GM11168 (cell line): ENCODE measurements around the gene LMF2.

Source experiments
- in situ Hi-C: fragments of 300-500 bp; cut with MboI; formaldehyde crosslinking; loops from one replicate; pipeline ENCODE4 v1.12.0; 2022; ENCODE audit warnings: low sequenced_read_pairs; ENCODE audit not compliant: unreplicated experiment

LMF2 gene

DNA sequence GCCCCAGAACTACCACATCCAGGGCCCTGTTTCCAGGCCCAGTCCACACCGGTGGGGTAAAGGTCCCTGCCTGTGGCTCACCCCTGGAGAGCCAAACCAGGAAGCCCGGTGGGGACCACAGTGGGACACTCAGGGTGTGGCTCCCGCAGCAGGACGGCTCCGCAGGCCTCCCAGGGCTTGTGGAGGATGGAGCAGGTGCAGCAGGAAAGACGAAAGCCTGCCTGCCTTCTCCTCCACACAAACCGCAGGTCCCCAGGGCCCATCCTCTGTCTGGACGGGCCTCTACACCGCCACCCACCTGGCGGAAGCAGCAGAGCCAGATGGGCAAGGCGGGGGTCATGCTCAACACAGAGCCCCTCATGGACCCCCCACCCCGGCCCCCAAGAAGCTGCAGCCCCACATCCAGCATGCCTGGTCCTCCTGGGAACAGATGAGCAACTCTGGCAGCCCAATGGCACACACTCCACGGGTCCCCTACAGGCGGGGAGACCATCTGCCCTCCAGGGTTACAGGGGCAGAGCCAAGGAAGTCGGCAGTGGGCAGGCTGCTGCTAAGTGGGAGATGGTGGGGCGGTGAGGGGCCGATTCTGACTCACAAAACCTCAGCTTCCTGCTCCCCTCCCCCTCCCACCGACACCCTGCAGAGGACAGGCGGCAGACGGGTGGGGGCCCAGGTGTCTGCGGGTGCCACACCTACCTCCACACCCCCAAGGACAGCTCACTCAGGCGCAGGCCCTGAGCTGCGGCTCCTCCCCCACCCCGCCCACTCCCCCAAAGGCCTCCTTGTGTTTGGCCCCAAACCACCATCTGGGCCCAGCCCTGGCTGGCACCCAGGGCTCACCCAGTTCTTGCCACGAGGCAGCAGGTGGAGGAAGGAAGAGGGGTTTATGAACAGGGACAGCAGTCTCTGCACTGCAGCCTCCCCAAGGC, 37.9 kb downstream of the LMF2 start:
- in situ Hi-C loops, result no loop called here

DNA sequence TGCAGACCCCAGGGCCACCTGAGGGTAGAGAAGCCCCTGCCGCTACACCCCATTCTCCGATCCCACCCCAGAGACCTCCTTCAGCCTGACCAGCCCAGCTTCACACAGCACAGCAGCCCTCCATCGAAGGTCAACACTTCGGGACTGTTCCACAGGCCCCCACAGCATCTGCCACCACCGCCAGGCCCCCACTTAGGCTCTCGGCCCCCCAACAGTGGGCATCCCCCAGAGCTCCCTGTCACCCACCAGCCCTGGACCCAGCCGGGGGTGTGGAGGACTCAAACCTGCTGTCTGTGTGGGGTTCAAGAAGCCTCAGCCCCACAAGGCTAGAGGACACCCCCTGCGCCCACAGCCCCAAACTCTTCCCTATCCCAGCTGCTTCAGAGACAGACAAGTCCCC, 38.9 kb downstream of the LMF2 start:
- in situ Hi-C loops, result no loop called here

DNA sequence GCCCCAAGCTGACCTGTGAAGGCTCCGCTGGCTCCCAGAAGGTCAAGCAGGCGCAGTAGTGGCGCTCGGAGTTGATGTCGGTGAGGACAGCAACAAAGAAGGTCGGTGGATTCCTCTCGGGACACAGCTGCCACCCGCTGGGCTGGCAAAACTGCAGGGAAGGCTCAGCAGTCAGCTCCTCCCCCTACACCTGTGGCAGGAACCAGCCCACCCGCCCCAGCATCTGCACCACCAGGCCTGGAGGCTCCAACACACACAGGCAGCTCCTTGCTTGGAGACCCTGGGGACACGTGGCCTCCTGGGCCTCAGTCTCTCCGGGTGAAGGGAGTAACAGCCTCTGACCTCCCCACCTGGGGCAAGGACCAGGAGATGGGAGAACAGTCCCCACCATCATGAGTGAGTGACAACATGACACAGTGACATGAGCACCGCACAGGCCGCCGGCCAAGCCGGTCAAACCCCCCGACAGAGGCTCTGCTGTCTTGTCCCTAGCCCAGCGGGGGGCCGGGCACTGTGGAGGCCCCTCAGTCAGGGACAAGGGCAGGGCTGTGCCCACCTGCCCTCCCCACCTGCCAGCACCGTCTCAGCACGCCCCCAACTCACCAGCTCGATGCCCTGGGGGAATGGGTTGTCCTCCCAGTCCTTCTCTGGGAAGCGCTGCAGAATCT, 39.6 kb downstream of the LMF2 start:
- in situ Hi-C loops, result no loop called here

DNA sequence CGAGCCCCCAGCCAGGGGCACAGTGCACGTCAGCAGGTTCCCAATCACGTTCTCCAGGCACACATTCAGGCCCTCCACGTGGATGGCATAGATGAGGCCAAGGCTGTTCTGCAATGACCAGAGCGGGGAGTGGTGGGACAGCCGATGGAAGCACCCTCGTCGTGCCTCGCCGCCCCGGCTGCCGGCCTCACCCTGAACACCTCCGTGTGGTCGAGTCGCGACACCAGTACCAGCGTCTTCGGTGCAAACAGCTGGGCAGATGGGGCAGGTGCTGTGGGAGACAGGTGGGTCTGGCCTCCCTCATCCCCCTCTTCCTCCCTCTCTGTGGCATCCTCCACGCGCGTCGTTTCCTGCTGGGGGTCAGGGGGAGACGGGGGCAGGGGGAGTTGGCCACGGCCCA, 40.2 kb downstream of the LMF2 start:
- in situ Hi-C loops, result no loop called here

DNA sequence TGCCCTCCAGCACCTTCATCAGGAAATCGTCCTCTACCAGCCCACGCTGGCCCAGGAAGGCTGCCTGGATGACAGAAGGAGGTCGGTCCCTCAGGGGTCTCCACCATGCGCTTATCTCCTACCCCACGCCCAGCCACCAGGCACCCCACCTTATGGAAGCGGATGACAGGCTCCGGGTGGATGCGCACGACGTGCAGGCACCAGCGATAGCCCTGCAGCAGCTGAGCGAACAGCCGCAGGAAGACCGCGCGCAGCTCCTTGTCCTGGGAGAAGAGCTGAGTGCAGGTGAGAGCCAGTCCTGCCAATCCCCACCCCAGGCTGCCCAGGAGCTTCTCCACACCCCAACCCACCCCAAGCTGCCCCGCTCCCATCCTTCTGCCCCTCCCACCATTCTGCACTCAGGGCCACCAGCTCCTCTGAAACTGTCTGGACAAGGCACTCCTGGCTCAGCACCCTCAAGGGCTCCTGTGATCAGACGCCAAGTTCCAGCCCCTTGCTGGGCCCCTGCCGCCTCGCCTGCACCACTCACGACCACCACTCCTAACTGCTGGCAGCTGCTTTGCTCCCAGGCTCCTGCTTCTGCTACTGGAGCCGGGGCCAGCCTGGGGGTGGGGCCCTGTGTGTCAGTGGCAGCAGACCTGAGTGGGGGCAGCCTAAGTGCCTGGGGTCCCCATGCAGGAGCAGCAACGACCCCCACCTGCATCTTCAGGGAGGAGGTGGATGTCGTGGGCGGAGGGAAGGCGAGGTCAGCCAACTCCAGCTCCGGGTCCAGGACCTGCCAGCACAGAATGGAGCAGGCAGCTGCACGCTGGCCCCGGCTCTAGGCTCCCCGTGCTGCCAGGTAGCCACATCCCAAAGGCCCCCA, 42.2 kb downstream of the LMF2 start:
- in situ Hi-C loops, result no loop called here

DNA sequence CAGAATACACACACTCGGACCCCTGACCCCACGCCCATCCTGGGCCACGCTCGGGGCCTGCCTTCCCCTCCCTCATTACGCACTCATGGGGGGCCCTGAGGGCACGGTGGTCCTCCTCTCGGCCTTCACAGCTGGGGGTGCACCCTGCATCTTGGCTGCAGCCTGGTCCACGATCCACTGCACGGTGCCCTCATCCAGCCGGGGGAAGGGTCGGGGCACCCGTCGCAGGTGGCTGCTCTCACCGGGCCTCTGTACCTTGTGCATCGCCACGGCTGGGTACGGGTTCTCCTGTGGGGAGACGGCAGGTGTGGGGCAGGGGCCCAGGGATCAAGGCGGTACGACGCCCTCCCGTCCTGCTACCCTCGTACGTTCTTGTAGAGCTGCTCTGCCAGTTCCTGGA, 43.1 kb downstream of the LMF2 start:
- in situ Hi-C loops, result no loop called here

DNA sequence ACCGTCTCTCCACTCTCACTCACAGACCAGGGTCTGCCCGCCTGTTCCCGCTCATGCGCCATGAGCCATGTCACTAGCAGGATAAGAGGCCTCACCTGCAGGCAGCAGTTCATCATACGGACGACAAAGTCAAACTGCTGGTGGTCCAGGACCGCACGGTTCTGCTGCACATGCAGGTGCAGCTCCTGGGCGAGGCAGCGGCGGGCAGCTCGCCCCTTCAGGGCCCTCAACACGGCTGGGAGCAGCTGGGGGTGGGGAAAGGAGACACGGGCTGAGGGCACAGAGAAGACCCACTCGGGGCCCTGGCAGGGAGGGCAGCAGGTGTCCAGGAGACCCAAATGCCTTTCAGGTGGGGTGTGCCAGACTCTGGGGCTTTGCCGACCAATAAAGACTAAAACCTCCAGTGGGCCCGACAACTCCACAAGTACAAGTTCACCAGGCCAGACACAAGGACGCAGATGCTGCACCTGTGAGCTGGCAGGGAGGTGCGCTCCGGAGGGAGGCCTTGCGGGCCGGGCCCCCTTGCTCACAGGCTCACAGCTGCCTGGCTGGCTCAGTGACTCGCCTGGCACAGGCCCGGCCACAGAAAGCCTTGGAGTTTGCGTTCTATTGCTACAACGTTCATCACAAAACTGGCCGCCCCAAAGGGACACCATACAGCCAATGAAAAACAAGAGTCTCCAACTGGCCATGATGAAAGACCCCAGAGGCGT, 44.2 kb downstream of the LMF2 start:
- in situ Hi-C loops, result no loop called here

DNA sequence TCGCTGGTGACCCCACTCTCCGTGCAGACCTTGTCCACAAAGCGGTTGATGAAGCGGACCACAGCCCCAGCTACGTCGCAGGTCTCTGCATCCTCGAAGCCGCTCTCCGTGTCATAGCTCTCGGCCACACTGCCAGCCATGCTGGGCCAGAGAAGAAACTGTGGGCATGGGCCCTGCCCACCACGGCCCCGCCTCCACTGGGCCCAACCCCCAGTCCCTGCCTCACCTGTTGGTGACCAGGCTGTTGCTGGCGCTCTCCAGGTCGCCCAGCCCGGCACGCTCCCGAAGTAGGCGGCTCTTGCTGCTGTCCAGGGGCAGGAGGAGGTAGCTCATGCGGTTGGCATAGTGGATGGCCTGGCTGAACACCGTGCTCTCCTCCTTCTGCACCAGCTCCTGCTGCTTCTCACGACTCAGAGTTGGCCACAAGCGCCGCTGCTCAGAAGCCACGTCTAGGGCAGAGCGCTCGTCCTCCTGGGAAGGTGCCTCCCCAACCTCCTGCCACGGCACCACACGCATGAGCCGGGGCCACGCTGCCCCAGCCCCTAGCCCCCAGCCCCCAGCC, 45.4 kb downstream of the LMF2 start:
- in situ Hi-C loops, result no loop called here

DNA sequence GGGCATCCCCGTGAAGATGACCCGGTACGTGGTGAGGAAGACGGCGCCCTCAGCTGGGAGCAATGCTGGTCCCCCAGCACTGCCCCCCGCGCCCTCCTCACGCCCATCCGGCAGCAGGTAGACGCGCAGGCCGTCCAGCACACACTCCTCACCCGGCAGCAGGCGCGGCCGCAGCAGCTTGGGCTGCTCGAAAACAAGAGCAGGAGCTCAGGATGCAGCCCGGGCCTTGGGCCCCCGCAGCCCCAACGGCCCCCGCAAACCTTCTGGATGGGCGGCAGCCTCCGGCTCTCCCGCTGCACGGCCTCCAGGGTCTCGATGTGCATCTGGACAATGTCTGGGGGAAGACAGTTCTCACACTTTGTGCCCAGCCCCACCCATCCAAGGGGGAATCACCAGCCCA, 46.0 kb downstream of the LMF2 start:
- in situ Hi-C loops, result no loop called here

DNA sequence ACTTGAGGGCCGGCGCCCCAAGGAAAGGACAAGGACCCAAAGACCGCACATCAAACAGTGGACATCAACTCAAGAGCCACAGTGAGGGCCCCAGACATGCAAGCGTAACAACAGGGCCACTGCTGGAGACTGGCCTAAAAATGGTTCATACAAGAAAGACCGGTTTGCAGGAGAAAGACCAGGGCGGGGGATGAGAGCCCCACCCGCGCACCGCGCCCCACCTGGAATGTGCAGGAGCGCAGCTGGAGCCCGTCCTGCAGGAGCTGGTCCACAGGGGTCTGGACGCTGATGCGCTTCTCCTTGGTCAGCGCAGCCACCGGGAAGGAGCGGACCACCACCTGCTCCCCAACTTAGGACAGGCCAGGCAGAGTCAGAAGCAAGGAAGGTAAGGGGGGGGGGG, 46.6 kb downstream of the LMF2 start:
- in situ Hi-C loops, result no loop called here

DNA sequence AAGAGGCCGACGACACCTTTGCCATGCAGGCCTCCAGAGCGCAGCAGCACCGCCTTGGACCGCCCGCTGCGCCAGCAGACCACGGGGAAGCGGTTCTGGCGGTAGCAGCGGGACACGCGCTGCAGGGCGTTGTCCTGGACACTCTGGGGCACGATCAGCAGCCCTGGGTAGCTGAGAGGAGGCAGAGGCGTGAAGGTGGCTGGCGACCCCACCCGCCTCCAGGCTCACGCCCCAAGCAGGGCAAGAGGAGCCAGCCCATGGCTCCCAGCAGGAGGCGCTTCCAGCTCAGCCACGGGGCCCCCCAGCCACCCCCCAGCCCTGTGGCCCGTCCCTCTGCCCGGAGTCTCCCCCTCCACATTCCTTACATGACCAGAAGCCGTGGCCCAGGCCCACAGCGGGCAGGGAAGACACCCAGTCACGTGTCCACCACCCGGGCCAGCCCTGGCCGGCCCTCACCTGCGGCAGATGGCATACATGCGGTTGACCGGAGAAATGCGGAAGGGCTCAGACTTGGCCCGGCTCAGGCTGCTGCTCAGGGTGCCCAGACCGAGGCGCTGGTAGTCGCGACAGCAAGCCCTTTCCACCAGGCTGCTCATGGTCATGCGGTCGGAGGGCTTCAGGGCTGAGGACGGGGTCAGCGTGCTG, 47.9 kb downstream of the LMF2 start:
- in situ Hi-C loops, result no loop called here

DNA sequence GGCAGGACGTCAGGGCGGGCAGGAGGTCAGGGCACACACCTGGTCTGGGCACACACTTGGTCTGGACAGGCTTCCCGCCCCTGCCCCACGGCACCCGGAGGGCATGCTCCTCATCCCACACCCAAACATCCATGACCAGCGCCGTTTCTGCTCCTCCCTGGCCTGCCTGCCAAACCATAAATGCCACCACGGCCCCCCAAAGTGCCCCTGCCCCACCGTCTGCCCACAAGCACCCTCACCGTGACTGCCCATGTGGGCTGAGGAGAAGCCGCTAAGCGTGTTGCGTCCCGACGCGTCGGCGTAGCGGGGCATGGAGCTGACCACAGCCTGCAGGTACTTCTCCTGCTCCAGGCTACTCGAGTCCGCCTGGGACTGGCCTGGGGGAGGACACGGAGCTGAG, 48.5 kb downstream of the LMF2 start:
- in situ Hi-C loops, result no loop called here

DNA sequence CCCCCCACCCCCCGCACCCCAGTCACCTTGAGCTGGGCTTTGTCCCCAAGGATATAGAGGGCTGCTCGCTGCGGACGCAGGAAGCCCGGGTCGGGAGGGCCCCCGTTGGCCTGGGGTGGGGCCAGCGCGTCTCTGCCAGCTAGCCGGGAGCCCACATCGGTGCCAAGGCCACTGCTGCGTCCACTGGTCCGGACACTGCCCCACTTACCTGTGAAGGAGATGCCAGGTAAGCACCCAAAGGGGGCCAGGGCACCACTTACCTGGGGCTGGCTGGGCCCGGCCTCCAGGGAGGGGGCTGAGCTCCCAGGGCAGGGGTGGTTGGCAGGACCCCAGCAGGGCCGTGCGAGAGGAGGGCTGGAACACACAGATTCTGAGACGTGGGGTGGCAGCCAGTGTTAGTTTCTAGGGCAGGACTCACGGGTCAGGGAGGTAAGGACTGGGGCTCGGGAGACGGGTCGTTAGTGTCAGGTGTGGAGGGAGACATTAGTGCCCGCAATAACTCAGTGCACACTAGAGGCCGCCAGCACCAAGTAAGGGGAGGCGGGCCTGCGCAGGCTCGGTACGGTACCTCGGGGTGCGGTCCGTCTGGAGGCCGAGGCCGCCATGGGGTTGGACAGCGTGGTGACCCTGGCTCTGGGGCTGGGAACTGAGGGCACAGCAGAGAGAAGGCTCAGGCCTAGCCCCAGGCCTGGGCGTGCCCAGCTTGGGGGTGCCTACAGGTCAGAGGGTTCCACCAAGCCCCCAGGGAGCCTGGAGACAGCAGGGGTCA, 50.9 kb downstream of the LMF2 start:
- in situ Hi-C loops, result no loop called here

DNA sequence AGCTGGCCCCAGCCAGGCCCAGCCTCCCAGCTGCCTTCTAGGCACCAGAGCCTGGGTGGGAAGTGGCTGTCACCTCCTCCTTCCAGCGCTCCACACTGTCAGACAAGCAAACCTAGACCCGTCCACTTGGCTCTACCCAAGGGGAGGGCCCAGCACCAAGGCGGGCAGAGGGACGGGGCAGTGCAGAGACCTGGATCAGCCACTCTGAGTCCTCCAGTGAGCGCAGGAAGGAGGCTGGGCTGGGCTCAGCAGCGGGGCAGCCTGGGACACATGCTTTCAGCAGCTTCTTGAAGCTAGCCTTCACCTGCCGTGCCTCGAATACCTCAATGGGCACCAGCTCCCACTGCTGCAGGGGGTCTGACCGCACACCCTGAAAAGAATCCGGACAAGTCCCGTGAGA, 51.5 kb downstream of the LMF2 start:
- in situ Hi-C loops, result no loop called here

DNA sequence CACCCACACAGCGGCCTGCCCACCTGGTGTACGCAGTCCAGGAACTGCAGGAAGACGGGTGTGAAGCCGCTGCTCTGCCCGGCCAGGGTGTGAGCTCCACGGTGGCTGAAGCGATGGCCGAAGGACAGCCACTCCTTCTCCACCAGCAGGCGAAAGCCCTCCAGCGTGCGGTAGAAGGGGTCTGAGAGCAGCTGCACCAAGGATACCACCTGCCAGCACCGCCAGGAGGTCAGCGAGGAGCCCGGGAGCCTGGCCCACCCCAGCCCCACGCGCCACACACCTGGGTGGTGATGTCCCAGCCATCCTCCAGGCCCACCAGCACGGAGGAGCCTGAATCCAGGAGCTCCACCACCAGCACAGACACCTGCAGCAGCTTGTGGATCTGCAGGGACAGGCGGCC, 52.3 kb downstream of the LMF2 start:
- in situ Hi-C loops, result no loop called here

DNA sequence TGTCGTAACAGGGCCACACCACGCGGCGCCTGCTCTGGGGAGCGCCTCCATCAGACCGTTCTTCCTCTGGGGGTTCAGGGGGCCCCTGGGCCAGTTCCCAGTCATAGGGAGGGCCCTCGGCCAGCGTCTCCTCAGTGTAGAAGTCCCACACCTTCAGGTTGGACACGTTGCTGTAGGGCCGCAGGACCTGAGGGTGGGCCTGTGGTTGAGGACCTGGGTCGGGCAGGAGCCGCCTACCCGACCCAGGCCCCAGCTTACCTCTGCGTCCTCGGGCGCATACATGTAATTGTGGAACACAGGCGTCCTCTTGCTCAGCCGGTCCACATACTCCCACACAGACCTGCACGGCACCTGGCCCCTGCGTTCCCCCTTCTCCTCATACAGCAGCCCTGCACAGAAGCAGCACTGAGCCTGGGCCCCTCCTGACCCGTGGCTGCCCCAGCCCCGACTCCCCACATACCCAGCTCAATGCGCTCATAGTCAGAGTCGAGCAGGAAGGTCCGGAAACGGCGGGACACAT, 52.9 kb downstream of the LMF2 start:
- in situ Hi-C loops, result no loop called here
